GM21515 (cell line): ENCODE data around the gene PMVK.

Experiments used
- ATAC-seq: cut with Tn5 transposase; IDR thresholded peaks from one replicate; pipeline ENCODE4 v1.9.1; 2021; ENCODE audit not compliant: unreplicated experiment

PMVK gene

DNA sequence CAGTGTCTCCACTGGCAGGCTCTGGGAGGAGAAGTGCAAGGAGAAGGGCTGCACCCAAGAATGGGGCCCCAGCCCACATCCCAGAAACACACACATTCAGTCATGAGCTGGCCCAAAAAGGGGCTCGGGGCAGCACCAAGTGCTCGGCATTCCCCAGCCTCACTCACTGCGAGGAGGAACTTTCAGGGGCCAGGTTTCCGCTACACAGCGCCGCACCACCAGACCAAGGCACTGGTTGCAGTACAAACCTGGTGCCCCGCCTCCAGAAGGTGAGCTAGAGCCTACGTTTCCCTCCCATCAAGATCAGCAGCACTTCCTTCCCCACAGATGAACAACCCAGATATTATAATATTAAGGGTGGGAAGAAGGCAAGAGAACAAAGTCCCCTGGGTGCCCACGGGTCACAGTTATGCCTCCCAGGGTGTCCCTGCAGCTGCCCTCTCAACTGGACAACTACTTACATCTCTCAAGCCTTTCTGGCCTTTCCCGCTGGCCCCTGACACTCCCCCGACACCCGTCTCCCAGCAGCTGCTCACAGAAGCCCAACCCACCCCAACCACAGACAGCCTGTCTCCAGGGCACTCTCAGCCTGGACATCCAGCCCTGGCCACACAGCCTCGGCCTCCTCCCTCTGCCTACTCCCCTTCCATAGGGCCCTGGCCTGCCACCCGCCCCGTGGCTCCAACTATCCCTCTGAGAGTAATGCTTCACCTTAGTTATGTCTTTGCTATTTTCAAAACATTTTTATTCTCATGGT, 15.6 kb upstream of the PMVK start:
- ATAC-seq: no peak

GRCh38 chr1:154948079-154948478, 11.6 kb upstream of the PMVK start:
- ATAC-seq: no peak

- no peak for ATAC-seq
Observed at GRCh38 chr1:154945962-154946850, 9.7 kb upstream of the PMVK start.

GRCh38 chr1:154945160-154945961, 8.8 kb upstream of the PMVK start:
- no peak for ATAC-seq

DNA sequence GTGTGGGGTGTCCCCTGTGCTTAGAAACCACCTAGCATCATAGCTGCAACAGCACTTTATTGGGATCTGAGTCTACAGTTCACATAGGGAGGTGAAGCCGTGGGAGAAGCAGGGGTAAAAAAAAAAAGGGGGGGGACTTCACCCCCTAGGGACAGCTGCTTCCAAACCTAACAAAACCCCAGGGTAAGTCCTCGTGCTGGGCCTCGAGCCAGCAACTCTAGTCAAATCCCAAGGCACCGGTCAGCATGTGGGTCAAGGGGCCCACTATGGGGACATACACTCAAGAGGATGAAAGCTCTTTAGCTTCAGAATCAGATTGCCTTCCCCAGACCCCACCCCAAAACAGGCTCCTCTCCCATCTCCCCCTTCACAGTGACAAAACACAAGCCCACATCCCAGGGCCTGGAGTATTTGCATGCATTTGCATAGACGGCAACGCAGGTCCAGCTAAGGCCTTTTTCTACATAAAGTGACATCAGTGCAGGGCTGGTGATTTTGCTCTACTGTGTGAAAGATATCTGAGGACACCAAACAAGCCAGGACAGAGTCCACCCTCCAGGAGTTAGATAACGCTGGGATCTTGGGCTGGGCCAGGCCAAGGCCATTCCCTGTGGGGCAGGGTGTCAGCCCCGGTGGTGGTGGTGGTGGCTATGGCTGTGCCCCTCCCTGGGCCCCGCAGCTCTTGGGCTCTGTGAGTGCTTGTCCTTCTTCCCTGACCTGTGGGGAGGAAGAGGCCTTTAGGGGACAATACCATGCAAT, 8.1 kb upstream of the PMVK start:
- ATAC-seq: no peak

DNA sequence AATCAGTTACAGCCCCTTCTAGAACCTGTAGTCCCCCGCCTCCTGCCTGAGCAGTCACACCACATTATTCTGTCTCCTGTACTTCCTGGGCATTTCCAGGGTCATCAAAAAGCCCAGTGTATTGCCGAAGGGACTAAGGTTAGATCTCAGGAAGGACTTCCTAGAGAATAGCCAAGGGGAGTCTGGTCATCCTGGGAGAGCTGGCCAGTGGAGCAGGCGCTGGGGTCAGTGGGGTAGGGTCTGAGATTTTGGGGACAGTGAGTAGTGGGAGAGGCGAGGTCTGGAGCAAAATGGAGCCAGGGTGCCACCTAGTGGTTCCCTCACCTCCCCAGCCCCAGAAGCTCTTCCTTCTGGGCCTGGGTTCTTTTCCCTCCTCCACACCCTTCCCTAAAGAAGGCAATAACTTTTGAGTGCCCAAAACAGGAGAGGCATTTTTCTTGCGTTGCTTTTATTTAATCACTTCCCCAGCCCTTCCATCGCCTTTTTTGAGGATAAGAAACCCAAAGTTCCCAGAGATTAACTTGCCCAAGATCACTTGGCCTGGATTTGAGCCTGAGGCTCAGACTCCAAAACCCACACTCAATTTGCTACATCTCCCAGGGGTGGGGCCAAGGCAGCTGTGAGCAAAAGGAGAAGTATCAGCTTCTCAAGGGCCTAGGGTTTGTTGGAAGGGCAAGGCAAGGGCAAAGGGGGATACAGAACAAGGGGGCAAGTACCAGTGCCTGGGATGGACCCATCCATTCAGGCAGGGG, 7.3 kb upstream of the PMVK start:
- no peak for ATAC-seq

- no peak for ATAC-seq
Observed at GRCh38 chr1:154941333-154942013, 5.0 kb upstream of the PMVK start.

- no peak for ATAC-seq
Observed at GRCh38 chr1:154940651-154941194, 4.2 kb upstream of the PMVK start.

GRCh38 chr1:154940213-154940560, 3.7 kb upstream of the PMVK start:
- no peak for ATAC-seq

DNA sequence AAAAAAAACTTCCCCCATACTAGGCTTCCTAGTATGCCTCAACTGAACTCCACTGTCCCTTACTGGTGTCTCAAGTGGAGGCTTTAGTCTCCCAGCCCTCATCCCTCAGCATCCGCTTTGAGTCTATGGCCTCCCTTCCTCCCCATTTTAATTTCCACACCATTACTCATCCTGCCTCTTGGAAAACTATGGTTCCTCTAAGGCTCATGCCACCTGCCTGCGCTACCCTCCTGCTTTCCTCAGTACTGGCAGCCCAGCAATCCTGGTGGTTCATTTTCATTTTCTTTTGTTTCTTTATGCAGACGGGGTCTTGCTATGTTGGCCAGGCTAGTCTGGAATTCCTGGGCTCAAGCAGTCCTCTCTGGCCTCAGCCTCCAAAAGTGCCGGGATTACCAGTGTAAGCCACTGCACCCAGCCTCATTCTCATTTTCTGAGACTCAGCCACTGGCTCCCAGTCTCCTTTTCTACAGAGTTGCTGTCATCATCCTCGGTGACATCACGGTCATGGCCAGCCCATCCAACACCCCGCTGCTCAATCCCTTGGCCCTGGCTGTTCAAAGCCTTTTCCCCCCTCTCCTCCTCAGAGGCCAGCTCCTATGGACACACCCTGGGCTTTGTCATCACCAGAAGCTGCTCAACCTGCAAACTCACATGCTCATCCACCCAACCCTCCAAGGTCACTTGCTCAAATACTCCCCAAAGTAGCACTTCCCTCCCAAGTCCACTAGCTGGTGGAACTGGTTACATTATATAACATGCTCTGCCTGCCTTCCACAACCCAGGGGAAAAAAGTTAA, 2.3 kb upstream of the PMVK start:
- ATAC-seq: no peak

- no peak for ATAC-seq
Observed at GRCh38 chr1:154937988-154938386, 1.5 kb upstream of the PMVK start.

DNA sequence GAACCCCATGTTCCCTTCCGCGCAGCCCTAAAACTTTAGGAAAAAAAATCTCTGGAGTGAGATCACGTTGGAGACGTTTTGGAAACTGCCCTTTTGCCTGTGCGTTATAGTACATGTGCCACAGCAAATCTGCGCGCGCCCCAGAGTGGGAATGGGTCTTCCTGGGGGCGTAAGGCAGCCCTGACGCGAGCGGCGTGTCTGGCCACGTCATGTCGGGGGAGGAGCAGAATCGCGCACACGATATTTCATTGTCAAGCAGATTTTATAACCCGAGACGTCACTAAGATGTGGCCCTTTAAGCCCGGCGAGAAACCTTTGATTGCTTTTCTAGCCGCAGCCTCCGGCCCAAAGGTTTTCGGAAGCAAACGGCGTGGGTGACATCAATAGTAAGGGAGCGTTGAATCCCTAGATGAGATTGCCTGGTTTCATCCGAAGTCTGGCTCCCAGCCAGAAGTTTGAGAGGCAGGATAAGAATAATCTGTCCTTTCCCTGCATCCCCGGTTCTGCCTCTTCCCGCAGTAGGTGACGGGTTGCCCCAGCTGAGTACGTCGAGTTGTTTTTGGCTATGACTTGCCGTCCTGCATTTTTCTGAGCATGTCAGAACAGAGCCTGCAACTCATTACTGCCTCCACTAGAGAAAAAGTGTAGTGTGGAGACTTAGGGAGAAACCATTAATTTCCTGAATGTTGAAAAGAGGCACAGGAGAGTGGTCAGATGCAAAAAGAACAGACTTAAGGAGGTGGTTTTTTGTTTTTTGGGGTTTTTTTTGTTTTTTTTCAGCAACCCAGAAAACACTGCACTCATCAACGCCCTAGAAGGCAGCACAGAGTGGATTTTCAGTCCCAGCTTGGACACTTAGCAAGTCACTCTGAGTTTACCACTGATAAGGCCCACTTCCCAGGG, 817 bp upstream of the PMVK start:
- peak; percentile 55 for ATAC-seq

GRCh38 chr1:154935749-154936554, 567 bp downstream of the PMVK start:
- no peak for ATAC-seq

DNA sequence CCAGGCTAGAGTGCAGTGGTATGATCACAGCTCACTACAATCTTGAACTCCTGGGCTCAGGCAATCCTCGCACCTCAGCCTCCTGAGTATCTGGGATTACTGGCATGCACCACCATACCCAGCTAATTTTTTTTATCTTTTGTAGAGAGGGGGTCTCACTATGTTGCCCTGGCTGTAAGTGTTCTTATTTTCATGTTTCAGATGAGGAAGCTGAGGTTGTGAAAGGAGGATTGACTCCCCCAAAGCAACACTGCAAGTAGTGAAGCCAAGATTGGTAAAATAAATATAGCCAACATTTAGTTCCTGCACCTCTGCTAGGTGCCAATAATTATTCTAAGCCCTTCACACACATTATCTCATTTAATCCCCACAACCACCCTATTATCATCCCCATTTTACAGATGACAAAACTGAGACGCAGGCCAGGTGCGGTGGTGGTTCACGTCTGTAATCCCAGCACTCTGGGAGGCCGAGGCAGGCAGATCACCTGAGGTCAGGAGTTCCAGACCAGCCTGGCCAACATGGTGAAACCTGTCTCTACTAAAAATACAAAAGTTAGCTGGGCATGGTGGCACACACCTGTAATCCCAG, 2.1 kb downstream of the PMVK start:
- no peak for ATAC-seq

GRCh38 chr1:154931940-154932487, 4.5 kb downstream of the PMVK start:
- ATAC-seq: no peak

DNA sequence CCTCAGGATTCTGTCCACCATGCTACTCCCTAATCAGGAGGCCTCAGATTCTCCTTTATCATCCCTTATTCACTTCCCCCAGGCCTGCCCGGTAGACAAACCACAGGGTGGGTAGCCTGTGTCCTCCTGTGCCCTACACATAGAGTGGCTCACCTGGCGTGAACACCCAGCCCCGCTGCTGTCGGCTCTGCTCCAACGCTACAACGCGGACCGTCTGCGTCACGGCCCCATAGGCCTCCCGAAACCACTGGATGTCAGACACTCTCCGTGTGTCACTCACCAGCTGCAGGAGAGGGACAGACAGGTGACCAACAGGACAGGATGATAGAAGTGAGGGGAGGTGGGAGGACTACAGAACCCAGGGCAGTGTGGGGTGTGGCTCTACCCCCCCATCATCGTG, 10.3 kb downstream of the PMVK start:
- no peak for ATAC-seq
